ES-I3 (cell line): Measurements from ENCODE around the gene MAP2K6.

ENCODE experiments used
- H3K36me3 ChIP-seq: 2 replicates; pipeline ENCODE4 v1.6.1; 2013; ENCODE audit warnings: mild to moderate bottlenecking, low read length, control low read depth, moderate library complexity; ENCODE audit not compliant: insufficient read depth
- H3K4me1 ChIP-seq: 2 replicates; pipeline ENCODE4 v1.6.1; 2013; ENCODE audit warnings: mild to moderate bottlenecking, control low read depth, low read length; ENCODE audit not compliant: insufficient read depth
- H3K9ac ChIP-seq: 2 replicates; pipeline ENCODE4 v1.6.1; 2013; ENCODE audit warnings: low read depth, mild to moderate bottlenecking, low read length, moderate library complexity
- H3K9me3 ChIP-seq: 2 replicates; pipeline ENCODE4 v1.6.1; 2013; ENCODE audit warnings: mild to moderate bottlenecking, low read length, moderate library complexity; ENCODE audit not compliant: control insufficient read depth, insufficient read depth

The MAP2K6 gene

DNA sequence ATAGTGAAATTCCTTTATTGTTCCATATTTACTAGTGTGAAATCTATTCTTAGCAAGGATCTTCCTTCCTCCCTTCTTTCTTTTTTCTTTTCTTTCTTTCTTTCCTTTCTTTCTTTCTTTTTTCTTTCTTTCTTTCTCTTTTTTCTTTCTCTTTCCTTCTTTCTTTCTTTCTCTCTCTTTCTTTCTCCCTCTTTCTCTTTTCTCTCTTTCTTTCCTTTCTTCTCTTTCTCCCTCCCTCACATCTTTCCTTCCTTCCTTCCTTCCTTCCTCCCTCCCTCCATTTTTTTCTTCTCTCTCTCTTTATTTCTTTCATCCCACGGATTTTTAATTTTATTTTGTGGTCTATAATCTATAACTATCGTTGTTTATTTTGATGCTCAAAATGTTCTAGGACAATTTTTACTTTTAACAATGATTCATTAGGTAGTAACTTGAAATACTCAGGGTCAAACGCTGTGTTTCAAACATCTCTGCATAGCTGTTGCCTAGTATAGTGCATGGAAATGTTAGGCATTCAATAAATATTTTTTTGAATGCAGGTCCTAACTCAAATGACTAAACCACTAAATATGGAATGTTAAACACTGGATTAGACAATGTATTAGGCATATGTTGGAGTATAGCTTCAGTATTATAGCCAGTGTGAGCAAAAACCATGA is 178.3 kb downstream of the MAP2K6 start:
- Histone ChIP-seq H3K9me3 (no peaks in the 10 kb centered on the region), H3K9ac (no peak overlapping the region), H3K36me3 (no peaks in the 10 kb centered on the region), H3K4me1 (peaks cover 13% of the 10 kb centered on the region; the same call in 1 of the 2 replicates)

DNA sequence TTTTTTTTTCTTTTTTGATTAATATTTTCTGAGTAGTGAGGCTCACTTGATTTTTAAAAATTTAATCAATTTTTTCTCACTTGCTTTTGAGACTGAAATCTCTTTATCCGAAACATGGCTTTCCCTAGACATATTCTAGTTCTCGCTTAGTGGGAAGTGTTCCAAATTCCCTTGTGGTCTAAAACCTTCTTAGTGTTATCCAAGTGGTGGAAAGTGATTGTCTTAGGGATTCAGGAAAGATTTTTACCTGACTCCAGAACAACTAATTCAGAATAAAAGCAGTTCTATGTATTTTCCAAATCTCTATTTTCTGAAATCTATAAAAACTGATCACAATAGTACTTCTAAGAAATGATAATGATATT is 178.8 kb downstream of the MAP2K6 start:
- Histone ChIP-seq H3K36me3 (no peaks in the 10 kb centered on the region), H3K9me3 (no peaks in the 10 kb centered on the region), H3K4me1 (peaks cover 12% of the 10 kb centered on the region; the same call in 1 of the 2 replicates), H3K9ac (no peak overlapping the region)

DNA sequence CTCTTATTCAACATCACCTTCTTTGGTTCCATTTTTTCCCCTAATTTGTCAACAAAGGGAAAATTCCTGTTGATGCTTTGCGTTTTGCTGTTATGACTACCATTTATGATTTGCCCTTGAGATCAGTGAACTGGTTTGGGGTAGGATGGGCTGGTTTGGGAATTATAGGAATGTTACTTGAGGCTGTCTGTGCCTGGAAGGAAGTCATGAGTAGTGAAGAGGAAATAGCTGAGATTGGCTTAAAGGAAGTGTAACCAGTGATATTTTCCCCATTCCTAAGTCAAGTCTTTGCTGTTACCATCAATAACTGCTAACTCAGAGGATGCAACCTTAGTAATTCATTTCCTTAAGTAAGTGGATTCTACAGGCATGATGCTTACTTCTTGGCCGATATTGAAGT is 179.2 kb downstream of the MAP2K6 start:
- Histone ChIP-seq H3K36me3 (no peaks in the 10 kb centered on the region), H3K9ac (no peak overlapping the region), H3K4me1 (peaks cover 8% of the 10 kb centered on the region; the same call in 1 of the 2 replicates), H3K9me3 (no peaks in the 10 kb centered on the region)

DNA sequence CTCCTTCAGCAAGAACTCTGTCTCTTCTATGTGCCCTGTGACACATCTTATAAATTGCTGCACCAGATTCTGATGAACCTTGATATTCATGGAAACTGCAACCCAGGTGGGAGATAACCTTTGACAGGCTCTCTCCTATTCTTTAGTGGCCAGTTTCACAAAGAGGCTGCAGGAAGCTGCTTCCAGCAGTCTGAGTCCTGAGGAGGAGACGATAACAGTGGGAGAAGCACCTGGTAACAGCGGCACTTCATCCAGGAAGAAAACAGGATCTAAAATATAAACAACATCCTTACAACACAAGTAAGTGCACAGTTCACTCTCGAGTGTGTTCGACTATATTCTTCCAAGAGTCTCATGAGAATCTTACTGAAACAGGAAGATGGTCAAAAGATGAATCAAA is 180.1 kb downstream of the MAP2K6 start:
- Histone ChIP-seq H3K9me3 (no peaks in the 10 kb centered on the region), H3K4me1 (no peaks in the 10 kb centered on the region), H3K9ac (no peak overlapping the region), H3K36me3 (no peaks in the 10 kb centered on the region)

DNA sequence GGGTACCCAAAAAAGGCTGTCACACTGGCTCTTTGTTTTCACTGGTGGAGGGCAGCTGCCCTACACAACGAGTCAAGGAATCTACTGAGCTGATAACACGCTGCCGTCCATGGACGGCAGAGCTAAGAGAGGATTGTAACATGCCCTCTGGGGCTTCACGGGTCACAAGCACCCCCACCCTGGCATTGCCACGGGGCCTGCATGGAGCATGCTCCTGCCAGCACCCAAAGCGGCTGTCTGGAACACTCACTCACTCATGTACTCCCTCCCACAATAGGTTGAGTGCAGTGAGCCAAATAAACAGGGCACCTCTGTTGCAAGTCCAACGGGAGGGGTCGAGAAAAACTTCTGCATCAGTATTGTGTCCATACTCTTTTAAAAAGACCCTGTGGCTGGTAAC is 181.6 kb downstream of the MAP2K6 start:
- H3K4me1 ChIP-seq: no peaks in the 10 kb centered on the region
- H3K9me3 ChIP-seq: no peaks in the 10 kb centered on the region
- H3K36me3 ChIP-seq: no peaks in the 10 kb centered on the region

DNA sequence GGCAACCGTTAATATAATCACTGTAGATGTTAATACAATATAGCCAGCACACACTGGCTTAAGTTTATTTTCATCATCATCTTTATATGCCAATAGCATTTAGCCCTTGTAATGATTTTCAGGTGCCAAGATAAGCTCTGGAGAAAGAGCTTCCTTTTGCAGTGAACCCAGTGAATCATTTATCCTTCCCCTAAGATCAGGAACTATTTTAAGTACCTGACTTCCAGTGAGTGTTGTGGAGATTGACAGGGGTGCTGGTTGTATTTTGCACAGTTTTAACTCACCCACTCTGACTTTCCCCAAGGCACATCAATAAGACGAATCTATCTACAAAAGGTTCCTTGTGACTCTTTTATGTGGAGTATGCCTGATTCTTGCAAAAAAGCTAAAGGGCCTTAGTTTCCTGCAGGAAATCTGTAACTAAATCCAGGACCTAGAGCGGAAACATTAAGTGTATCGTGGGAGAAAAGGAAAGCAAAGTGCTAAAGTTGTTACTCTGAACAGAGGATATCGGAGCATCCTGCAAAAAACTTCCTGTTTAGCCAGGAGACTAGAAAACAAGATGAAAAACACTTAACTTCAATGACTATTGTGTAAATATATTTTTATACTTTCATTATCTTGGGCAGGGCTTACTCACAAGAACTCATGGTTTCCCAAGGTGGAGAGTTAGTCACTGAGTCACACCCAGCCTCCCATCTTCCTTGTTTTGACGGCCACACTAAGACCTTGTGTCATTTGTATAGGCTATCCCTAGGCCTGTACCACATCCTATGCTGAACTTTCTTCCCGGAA is 183.6 kb downstream of the MAP2K6 start:
- Histone ChIP-seq H3K9ac (no peak overlapping the region), H3K36me3 (no peaks in the 10 kb centered on the region), H3K9me3 (no peaks in the 10 kb centered on the region), H3K4me1 (no peaks in the 10 kb centered on the region)

More for the DNA sequence above, 181.6 kb downstream of the MAP2K6 start:
- no peak overlapping the region for H3K9ac ChIP-seq

DNA sequence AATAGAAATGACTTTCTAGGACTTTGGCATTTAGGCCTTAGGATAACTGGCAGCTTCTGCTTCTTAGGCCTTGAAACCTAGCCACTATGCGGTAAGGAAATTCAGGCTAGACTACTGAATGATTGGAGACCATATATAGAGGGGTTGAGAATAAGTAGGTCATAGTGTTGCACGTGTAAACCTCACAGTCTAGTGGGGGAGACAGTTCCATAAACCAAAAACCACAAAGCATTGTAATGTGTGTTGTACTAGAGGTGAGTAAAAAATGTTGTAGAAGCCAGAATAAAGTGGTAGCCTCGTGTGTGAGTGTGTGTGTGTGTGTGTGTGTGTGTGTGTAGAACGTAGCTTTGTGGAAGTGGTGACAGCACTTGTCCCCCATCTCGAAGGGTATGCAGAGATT is 188.5 kb downstream of the MAP2K6 start:
- peaks cover 12% of the 10 kb centered on the region for H3K4me1 ChIP-seq
- H3K36me3 ChIP-seq: no peaks in the 10 kb centered on the region
- no peaks in the 10 kb centered on the region for H3K9me3 ChIP-seq
- H3K9ac ChIP-seq: no peak overlapping the region
